H54 (cell line): ENCODE results near the gene PLA2G4D.

ENCODE experiments used
- DNase-seq: peaks from one replicate; pipeline ENCODE4 v3.0.0; 2011; ENCODE audit warnings: low spot score, mixed read lengths; ENCODE audit not compliant: insufficient read length
- FAIRE-seq: peaks from 3 replicates; lab custom pipeline; 2011; peaks lifted over from hg19 to GRCh38; lab: Jason Lieb, UNC
- POLR2A ChIP-seq: IDR thresholded peaks from 2 replicates; pipeline ENCODE4 v1.6.1; 2011; ENCODE audit warnings: low read depth, mild to moderate bottlenecking, low read length

PLA2G4D gene

GRCh38 chr15:42066764-42067415 is 27.5 kb downstream of the PLA2G4D start:
- DNase-seq, result no peak
- no peak for TF ChIP-seq POLR2A
- no peak for FAIRE-seq

- TF ChIP-seq POLR2A, result no peak
- DNase-seq, result no peak
- no peak for FAIRE-seq
Observed at GRCh38 chr15:42065468-42065867, 28.9 kb downstream of the PLA2G4D start.

- TF ChIP-seq POLR2A, result no peak
- FAIRE-seq, result no peak
Observed at GRCh38 chr15:42065033-42065432, 29.3 kb downstream of the PLA2G4D start.

GRCh38 chr15:42064271-42064670 is 30.1 kb downstream of the PLA2G4D start:
- FAIRE-seq, result no peak
- DNase-seq, result no peak
- no peak for TF ChIP-seq POLR2A

More at GRCh38 chr15:42065033-42065432, 29.3 kb downstream of the PLA2G4D start:
- no peak for DNase-seq

GRCh38 chr15:42063122-42063848 is 31.1 kb downstream of the PLA2G4D start:
- TF ChIP-seq POLR2A, result no peak
- FAIRE-seq (no peak), DNase-seq (no peak)

DNA sequence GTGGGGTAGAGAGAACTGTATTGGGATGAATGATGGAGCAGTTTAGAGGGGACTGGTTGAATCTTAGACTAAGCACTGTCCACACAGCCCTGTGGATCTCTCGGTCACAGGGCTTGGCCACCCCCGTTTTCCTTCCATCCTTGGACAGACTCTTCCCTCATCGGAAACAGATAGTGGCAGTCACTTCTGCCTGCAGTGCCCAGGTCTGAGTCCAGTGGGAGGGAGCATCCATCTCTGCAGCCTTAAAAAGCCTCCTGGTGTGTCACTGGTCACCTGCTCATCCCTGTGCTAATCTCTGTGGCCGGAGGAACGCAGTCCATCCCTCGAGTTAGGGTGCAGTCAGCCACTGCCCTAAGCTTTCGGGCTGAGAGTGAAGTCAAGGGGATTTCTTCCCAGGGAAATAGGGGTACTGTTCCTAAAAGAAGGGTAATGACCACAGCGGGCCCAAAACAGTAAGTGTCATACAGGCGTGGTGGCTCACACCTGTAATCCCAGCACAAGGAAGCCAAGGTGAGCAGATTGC is 32.0 kb downstream of the PLA2G4D start:
- no peak for TF ChIP-seq POLR2A
- FAIRE-seq, result no peak
- no peak for DNase-seq

DNA sequence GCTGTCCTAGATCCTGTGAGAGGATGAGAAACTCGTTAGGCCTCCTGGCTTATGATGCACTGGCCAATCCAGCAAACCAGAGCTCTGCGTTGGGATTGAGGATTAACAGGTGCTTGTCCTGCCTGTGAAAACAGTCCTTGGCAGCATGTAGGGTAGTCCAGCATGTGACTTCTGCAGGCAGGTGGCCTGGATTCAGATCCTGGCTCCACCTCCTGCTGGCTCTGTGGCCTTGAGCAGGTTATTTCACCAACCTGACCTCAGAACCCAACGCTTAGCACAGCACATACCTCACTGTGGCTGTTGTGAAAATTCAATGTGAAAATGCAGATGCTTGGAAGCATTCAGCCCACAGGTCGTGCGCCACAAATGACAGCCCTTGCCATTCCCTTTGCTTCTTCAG is 33.6 kb downstream of the PLA2G4D start:
- TF ChIP-seq POLR2A, result no peak
- DNase-seq (no peak), FAIRE-seq (no peak)

DNA sequence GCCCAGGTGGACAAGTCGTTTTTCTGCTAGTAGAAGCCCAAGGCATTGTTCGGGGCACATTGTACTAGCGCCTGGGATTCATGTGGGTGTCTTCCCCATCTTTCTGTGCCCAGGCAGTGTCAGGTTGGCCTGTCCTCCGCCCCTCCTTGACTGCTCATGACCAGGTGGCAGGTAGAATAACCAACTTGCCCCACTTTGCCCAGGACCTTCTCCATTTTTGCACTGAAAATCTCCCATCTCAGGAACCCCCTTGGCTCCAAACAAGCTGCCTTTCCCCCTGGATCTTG is 33.9 kb downstream of the PLA2G4D start:
- FAIRE-seq (no peak), DNase-seq (no peak)
- TF ChIP-seq POLR2A, result no peak

DNA sequence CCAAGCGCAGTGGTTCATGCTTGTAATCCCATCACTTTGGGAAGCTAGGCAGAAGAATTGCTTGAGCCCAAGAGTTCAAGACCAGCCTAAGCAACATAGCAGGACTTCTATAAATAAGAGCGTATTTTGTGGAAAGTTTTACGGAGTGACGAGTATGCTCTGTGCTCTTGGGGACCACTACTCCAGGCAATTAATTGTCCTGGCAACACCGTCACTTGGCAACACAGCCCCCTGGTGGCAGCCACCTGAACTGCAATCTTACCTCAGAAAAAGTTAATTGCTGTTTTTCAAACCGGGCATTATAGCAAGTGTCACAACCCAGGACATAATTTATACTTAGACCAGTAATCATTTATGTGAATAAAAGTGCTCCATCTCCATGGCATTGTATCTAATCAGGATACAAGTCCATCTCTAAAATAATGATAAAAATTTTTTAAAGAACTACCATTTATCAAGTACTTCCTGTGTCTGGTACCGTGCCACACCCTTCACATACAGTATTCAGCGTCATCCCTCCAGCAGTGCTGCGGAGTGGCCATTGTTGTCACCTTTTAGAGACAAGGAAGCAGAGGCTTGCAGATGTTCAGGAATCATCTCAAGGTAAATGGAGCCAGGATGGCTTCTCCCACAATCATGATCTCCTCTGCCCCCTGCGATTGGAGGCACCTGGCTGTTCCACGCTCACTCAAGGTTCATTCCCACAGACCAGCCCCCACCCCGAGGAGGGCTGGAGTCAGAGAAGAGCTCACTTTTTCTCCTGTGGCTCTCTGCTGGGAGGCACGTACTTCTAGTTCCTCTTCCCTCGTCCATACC is 34.5 kb downstream of the PLA2G4D start:
- DNase-seq, result no peak
- FAIRE-seq, result no peak
- TF ChIP-seq POLR2A, result no peak

DNA sequence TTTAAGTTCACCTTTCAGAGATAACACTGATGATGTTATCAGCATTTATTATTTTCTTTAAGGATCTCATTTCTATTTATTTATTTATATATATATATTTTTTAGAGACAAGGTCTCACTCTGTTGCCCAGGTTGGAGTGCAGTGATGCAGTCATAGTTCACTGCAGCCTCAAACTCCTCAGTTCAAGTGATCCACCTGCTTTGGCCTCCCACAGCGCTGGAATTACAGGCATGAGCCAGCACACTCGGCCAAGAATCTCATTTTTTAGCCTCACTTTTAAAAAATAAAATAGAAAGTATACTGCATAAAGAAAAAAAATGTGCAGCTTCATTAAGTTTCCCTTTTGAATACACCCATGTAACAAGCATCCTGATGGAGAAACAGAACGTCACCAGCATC is 35.6 kb downstream of the PLA2G4D start:
- no peak for DNase-seq
- FAIRE-seq, result no peak
- no peak for TF ChIP-seq POLR2A

GRCh38 chr15:42057799-42058646 is 36.3 kb downstream of the PLA2G4D start:
- TF ChIP-seq POLR2A, result no peak
- DNase-seq (no peak), FAIRE-seq (no peak)

DNA sequence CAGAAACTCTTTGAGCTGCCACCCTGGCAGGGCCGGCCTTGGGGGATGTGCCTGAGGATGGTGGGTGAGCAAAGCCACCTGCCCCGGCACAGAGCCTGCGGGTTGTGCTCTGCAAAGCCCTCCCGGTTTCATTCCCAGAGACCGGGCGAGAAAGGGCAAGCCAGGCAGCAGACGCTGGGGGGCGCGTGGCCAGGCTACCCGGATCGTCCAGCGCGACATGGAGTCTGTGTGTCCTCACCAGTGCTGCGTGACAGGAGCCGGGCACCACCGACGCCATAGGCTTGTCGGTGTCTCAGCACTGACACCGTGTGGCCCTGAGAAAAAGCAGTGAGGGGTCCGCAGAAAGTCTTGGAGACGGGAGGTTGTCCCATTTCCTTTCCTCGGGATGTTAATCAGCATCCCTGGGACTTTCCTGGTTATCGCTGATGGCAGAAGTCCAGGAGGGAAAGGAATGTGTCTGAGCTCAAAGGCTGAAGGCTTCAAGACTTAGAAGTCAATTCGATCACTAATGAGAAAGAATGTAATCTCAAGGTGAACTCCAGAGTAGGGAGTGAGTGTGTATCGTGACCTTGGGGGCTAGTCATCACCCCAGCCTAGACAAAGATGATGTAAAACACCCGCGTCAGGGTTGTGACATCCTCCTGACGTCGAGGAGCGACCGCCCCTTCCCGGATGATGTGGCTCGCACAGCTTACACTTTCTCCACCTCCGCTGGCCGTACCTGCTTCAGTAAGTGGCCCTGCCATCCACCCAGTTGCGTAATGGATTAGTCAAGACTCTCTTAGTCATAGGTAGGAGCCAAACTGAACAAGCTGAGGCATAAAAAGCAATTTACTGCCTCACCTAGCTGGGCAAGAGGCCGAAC is 37.2 kb downstream of the PLA2G4D start:
- peak; percentile 20; the same call in 1 of the 2 replicates for TF ChIP-seq POLR2A
- DNase-seq (peak; percentile 68), FAIRE-seq (peak; percentile 20)
